Activated CD8-positive, alpha-beta memory T cell treated with anti-CD3 and anti-CD28 coated beads, Interleukin-2, amount 50 U/mL, for 4 hours (primary cell): ENCODE data around the gene CRTC3.
"Not testable (repeated sequence)": the region's sequence is repeated elsewhere in the genome, so short reads cannot be mapped to it uniquely, and the experiment has no call there.

Source experiments
- DNase-seq: peaks from one replicate; pipeline ENCODE4 v3.0.0-alpha.2; 2020

CRTC3 gene

DNA sequence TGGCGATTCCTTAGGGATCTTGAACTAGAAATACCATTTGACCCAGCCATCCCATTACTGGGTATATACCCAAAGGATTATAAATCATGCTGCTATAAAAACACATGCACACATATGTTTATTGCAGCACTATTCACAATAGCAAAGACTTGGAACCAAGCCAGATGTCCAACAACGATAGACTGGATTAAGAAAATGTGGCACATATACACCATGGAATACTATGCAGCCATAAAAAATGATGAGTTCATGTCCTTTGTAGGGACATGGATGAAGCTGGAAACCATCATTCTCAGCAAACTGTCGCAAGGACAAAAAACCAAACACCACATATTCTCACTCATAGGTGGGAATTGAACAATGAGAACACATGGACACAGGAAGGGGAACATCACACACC lies 107.3 kb downstream of the CRTC3 start:
- not testable (repeated sequence) for DNase-seq

- DNase-seq: no peak
Observed at GRCh38 chr15:90637693-90638092, 108.0 kb downstream of the CRTC3 start.

DNA sequence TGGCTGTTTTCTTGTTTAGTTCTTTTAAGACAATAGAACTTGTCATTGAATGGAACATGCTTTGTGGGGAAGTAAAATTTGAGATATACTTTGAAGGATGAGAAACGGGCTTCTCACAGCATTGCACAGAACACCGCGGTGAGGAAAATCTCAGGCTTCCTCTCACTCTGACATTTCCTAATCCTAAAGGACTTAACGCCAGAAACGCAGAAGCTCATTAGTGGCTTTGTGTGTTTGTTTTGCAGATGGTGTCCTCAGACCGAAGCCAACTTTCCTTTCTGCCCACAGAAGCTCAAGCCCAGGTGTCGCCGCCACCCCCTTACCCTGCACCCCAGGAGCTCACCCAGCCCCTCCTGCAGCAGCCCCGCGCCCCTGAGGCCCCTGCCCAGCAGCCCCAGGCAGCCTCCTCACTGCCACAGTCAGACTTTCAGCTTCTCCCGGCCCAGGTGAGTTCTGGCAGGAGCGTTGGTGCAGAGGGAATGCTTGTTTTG lies 108.5 kb downstream of the CRTC3 start:
- no peak for DNase-seq

DNA sequence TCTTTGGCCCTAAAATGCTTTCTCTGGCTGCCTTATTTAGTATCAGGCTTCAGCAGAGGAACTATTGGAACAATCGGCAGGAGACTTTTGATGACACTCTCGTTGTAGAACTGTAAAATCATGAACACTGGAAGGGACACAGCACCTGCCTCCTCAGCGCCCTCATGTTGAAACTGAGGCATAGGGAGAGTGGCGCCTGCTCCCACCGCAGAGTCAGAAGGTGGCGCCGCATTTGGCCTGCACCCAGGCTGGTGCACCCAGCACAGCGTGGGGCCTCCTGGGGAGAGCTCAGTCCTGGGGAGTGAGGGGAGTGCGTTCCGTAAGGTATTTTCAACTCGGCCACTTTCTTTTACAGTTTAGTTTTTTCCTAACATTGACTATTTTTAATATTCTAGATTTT lies 109.2 kb downstream of the CRTC3 start:
- DNase-seq: no peak

DNA sequence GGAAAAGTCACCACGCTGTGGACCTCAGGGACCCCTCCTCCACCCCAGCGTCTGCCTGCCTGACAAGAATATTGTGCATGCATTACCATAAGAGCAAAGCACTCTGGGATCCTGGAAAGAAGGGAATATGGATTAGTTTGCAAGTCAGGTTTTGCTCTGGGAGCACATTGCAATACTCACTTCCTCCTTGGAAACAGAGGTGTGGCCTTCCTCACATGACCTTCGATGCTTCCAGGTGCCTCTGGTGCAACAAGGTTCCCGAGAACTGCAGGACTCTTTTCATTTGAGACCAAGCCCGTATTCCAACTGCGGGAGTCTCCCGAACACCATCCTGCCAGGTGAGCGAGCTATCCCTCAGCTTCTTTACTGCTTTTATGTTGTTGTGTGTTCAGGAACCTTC lies 111.1 kb downstream of the CRTC3 start:
- DNase-seq: no peak

GRCh38 chr15:90641581-90642463 lies 112.1 kb downstream of the CRTC3 start:
- no peak for DNase-seq

DNA sequence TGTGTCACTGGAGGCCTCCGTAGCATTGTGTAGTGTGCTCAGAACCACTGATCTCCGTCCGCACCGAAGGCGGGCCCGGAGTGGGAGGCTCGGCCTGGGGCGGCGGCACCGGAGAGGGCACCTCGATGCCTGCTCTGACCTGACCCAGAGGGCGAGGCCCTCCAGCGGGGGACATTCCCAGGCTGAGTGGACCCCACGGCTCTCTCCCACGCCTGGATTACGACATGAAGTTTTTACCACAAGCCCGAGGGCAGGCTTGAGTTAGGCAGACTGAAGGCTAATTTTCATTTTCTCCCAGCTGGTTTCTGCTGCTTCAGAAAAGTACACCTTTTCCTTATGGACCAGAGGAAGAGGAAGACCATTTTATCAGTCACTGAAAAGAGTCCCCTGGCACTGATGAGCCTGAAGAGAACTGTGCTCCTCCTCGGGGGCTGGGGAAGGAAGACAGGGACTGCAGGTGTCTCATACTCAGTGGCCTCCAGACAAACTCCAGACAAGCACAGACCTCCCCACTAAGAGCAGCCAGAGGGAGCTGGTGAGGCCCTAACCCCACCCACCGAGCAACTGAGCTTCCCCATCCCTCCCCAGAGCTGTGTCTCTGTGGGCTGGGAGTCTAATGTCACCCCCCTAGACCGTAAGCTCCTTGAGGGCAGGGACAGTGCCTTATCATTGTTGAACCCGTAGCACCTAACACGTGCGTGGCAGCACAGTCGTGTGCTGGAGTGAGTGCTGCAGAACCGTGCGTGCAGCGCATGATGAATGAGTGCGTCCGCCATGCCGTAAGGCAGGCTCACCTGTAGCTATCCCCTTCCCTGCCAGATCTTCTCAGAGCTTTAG lies 113.0 kb downstream of the CRTC3 start:
- no peak for DNase-seq

- DNase-seq: no peak
Observed at GRCh38 chr15:90643301-90643632, 113.5 kb downstream of the CRTC3 start.

DNA sequence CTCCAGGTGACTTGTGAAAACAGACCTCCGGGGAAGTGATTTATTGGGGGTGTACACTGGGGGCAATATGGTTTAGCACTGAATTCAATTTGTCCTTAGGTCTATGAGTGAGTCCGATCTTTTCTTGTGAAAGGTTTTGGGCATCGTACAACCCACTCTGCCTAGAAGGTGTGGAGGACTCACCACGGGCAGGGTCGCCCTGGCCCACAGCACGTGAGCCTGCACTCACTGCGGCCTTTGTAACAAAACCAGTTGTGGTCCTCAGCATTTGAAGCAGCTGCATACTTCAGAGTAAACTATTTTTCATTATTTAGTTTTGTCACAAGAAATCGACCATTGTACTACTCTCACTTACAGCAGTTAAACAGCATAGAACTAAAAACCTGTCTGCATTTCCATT lies 114.8 kb downstream of the CRTC3 start:
- no peak for DNase-seq

DNA sequence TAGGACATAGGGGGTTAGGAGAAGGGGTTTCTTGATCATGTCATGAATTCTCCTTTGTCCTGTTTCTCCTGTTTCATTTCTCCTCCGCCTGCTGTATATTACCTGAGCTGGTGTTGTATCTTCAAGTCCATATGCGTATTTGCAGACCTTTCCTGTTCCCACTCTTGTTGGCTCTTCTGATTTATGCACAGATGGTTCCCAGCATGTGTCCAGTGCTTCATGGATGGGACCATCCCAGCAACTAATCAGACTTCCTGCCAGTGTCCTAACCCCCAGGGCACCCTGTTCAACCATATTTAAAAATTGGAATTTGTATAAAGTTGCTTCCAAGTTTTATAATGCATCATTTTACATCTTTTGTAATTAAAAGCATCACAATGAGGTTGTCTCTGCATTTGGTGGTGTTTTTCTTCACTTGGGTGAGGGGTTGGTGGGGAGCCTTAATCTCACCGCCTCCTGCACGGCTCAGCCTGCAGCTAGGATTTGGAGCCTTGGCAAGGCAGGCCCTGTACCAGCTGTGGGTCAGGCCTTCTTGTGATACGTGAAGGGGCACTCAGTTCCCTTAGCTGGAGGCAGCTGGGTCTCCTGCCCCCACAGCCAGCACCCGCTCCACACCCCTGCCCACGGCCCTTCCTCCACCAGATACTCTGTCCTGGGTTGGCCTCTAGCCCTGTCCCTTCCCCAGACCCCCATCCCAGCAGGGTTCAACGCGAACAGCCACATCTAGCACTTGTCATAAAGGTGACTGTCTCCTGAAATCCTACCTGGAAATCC lies 115.4 kb downstream of the CRTC3 start:
- no peak for DNase-seq

GRCh38 chr15:90645873-90646575 lies 116.3 kb downstream of the CRTC3 start:
- no peak for DNase-seq

DNA sequence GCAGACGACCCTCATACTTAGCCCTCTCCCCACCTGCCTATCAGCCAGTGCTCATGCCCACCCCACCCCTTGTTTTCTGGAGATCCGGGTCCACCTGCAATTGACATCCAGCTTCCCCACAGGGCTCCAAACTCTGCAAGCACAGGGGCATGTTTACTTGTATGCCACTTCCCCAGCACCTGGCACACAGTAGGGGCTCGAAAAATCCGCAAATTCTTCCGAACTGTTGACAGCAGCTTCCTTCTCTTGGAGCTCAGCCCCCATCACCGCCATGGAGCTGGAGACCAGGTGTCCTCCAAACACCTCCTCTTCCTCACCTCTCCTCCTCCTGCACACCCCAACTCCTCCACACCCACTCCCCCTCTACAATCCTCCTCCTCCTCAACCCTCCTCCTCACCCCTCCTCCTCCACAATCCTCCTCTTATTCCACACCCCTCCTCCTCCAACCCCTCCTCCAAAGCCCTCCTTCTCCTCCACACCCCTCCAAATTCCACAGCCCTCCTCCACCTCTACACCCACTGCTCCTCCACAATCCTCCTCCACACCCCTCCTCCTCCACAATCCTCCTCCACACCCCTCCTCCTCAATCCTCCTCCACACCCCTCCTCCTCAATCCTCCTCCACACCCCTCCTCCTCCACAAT lies 117.1 kb downstream of the CRTC3 start:
- no peak for DNase-seq

GRCh38 chr15:90647326-90647725 lies 117.6 kb downstream of the CRTC3 start:
- no peak for DNase-seq

GRCh38 chr15:90648137-90649070 lies 118.7 kb downstream of the CRTC3 start:
- DNase-seq: peak; percentile 56

GRCh38 chr15:90650117-90650955 lies 120.6 kb downstream of the CRTC3 start:
- DNase-seq: no peak

GRCh38 chr15:90650956-90651689 lies 121.4 kb downstream of the CRTC3 start:
- no peak for DNase-seq

GRCh38 chr15:90654233-90655136 lies 124.8 kb downstream of the CRTC3 start:
- no peak for DNase-seq
